Kidney (tissue), 14 donors: ENCODE results near the gene CBX5. TPM values are rescaled to one million over a fixed set of nuclear protein-coding genes. Genes with fewer than 3 reads are reported as not detected.

ENCODE experiments used
- DNase-seq, 5 donors: peaks; one replicate each; pipeline ENCODE4 v3.0.0-alpha.2; 2013 to 2020
- FAIRE-seq: peaks from 2 replicates; lab custom pipeline; 2012; peaks lifted over from hg19 to GRCh38; lab: Jason Lieb, UNC
- H3K27ac ChIP-seq, 2 donors: one replicate each; pipeline ENCODE4 v1.7.0; 2013; ENCODE audit warnings: low read depth in 2 of 2, low read length in 2 of 2, inconsistent platforms in 1 of 2
- H3K27me3 ChIP-seq: one replicate; pipeline ENCODE4 v1.7.1; 2013; ENCODE audit warnings: low read length, inconsistent platforms; ENCODE audit not compliant: control insufficient read depth, insufficient read depth
- H3K36me3 ChIP-seq, 3 donors: one replicate each; pipeline versions ENCODE4 v1.7.0 to v1.7.1; 2013; ENCODE audit warnings: low read length in 3 of 3, control low read depth in 1 of 3, inconsistent platforms in 1 of 3; ENCODE audit not compliant: insufficient read depth in 3 of 3, control insufficient read depth in 2 of 3
- H3K4me1 ChIP-seq, 3 donors: one replicate each; pipeline versions ENCODE4 v1.7.0 to v1.7.1; 2013; ENCODE audit warnings: low read length in 3 of 3, inconsistent platforms in 1 of 3, low read depth in 1 of 3; ENCODE audit not compliant: control insufficient read depth in 2 of 3, insufficient read depth in 2 of 3
- H3K4me3 ChIP-seq, 3 donors: one replicate each; pipeline versions ENCODE4 v1.7.0 to v1.8.1; 2013; ENCODE audit warnings: low read length in 3 of 3, control low read depth in 1 of 3, inconsistent platforms in 1 of 3
- H3K9ac ChIP-seq, 3 donors: one replicate each; pipeline versions ENCODE4 v1.7.0 to v1.7.1; 2013; ENCODE audit warnings: low read length in 3 of 3, control low read depth in 1 of 3, inconsistent platforms in 1 of 3
- H3K9me3 ChIP-seq, 3 donors: one replicate each; pipeline versions ENCODE4 v1.7.0 to v1.7.1; 2013; ENCODE audit warnings: low read length in 3 of 3, control low read depth in 1 of 3, inconsistent platforms in 1 of 3; ENCODE audit not compliant: control insufficient read depth in 2 of 3, insufficient read depth in 1 of 3
- intact Hi-C: fragments of 100-400 bp; cut with DNase I; formaldehyde crosslinking; loops from one replicate; pipeline ENCODE4 v1.11.1; 2022
- polyA plus RNA-seq: library from polyadenylated mRNA; stranded (reverse); fragments of 350-450 nt; fragmentation: Illumina TruSeq; extraction: RNeasy Lipid Tissue Mini Kit (QIAGEN cat#74804); gene quantifications from one replicate; pipeline ENCODE4 v1.2.3, GENCODE V29; 2014; ENCODE audit warnings: low read depth, low replicate concordance; ENCODE audit not compliant: insufficient read depth
- total RNA-seq: library from RNA; stranded (reverse); fragmentation: NEBNext Ultra II Directional; extraction: Animal tissue kit (Norgen Biotek cat#: 25700); gene quantifications from one replicate; pipeline ENCODE4 v1.2.1, GENCODE V29; 2021
- TF ChIP-seq, protein P1 (sequence below): IDR thresholded peaks from 3 replicates; pipeline ENCODE4 v1.5.1; 2012; ENCODE audit warnings: mild to moderate bottlenecking, moderate library complexity, borderline replicate concordance; ENCODE audit not compliant: insufficient read depth; ENCODE audit errors: extremely low read depth
- donor health status: control.
- donor health status: control.
- donor health status: control.
- donor health status: control.
- donor health status: control.
- donor health status: DM: yes; HTN: yes; CAD: no.
- donor health status: Normal renal cell carcinoma (clear cell type).

CBX5 gene
- total and polyA plus RNA-seq, 2 donors from 2014 or later = 15.0 to 112 TPM

DNA sequence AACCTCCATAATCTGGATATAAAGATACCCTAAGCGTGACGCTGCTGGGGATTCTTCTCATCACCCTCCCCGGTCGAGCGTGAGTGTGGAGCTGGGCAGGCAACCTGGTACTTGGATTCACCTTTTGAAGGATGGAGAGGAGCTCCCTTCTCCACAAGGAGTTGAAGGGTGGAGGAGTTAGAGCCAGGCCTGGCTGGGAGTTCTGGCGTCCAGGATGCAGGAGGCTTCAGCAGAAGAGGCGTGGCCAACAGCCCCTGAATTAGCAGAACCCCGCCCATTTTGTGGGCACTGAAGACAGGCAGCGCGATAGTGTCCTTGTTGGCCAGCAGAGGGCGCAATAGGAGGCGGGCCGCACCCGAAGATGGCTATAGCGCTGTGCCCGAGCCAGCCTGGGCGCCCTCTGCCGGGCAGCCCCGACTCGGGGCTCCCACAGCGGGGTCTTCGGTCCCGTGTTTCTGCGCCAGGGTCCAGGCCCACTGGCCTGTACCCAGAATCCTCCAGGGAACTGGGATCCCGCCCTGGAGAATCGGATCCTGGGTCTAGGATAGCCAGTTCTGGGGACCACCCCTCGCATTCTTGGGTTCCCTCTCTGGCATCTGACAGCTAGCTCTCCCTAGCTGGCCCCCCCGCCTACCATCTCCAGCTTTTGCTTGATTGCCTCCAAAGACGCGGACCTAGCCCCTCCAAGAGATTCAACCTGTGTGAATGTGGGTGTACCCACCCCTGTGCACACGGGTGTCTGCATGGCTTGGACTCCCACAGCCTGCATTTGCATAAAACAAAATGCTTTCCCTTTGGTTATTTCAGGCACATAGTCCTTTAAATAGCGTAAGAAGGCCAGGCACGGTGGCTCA lies 65.1 kb downstream of the CBX5 start:
- FAIRE-seq = no peak

DNA sequence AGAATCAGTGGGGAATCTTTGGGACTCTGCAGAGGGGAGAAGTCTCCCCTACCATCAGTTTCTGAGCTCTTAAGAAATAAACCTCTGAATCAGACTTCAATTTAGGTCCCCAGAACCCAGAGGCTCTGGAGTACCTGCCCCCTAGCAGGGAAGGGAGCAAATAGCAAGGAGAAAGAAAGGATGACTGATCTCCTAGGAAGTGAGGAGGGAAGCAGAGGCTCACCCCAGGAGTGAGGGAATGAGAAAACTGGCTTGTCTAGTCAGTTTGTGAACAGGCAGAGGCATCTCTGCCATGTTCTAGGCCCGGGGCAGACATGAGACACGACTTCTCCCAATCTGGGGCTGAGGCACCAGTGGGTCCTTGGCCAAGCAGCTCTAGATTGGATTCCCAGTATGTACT lies 66.8 kb downstream of the CBX5 start:
- H3K27me3 ChIP-seq = no peaks in the 10 kb centered on the region
- intact Hi-C loops = no loop called here

More for the DNA sequence above, 65.1 kb downstream of the CBX5 start:
- Histone ChIP-seq H3K4me3 (peak overlapping the region in 1 of 3 donors; percentile 13), H3K9ac (no peak overlapping the region), H3K9me3 (peaks cover 0 to 1% (median 0%) of the 10 kb centered on the region in 3 donors), H3K27me3 (no peaks in the 10 kb centered on the region), H3K36me3 (no peaks in the 10 kb centered on the region), H3K27ac (no peak overlapping the region), H3K4me1 (peaks cover 0 to 16% (median 0%) of the 10 kb centered on the region in 3 donors)
- intact Hi-C loops = no loop called here
- peak; percentile 95 to 97 (median 96) for DNase-seq
- TF ChIP-seq, protein P1, sequence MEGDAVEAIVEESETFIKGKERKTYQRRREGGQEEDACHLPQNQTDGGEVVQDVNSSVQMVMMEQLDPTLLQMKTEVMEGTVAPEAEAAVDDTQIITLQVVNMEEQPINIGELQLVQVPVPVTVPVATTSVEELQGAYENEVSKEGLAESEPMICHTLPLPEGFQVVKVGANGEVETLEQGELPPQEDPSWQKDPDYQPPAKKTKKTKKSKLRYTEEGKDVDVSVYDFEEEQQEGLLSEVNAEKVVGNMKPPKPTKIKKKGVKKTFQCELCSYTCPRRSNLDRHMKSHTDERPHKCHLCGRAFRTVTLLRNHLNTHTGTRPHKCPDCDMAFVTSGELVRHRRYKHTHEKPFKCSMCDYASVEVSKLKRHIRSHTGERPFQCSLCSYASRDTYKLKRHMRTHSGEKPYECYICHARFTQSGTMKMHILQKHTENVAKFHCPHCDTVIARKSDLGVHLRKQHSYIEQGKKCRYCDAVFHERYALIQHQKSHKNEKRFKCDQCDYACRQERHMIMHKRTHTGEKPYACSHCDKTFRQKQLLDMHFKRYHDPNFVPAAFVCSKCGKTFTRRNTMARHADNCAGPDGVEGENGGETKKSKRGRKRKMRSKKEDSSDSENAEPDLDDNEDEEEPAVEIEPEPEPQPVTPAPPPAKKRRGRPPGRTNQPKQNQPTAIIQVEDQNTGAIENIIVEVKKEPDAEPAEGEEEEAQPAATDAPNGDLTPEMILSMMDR = peak; percentile 97

DNA sequence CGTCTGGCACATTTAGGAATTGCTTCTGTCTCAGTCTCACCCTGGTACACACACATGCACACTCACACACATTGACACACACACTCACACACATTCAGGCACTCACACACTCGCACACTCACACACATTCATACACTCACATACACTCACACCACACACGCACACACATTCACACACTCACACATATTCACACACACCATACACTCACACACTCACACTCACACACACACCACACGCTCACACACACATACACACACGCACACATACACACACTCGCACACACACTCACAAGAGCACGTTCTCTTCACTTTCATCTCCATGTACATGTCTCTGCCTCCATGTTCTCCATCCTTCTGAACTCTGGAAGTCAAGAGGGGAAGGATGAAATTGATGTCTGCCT lies 68.0 kb downstream of the CBX5 start:
- Histone ChIP-seq H3K4me3 (no peak overlapping the region), H3K9ac (no peak overlapping the region), H3K4me1 (peaks cover 0 to 9% (median 0%) of the 10 kb centered on the region in 3 donors), H3K27me3 (no peaks in the 10 kb centered on the region), H3K9me3 (peaks cover 0 to 1% (median 0%) of the 10 kb centered on the region in 3 donors), H3K27ac (no peak overlapping the region), H3K36me3 (no peaks in the 10 kb centered on the region)
- intact Hi-C loops = no loop called here
- DNase-seq = no peak
- no peak for FAIRE-seq
- TF ChIP-seq, protein P1 = no peak

More for the DNA sequence above, 66.8 kb downstream of the CBX5 start:
- no peak overlapping the region for H3K27ac ChIP-seq
- TF ChIP-seq, protein P1 = no peak
- no peaks in the 10 kb centered on the region for H3K36me3 ChIP-seq
- H3K9me3 ChIP-seq = peaks cover 0 to 1% (median 0%) of the 10 kb centered on the region in 3 donors
- peaks cover 0 to 16% (median 0%) of the 10 kb centered on the region in 3 donors for H3K4me1 ChIP-seq
- DNase-seq = peak in 1 of 5 donors; percentile 26
- no peak overlapping the region for H3K4me3 ChIP-seq
- FAIRE-seq = no peak
- no peak overlapping the region for H3K9ac ChIP-seq
